ENCODE results near the gene CRHR1.

The CRHR1 gene

GRCh38 chr17:45801421-45801820, 17.3 kb downstream of the CRHR1 start:
- no peak for TF ChIP-seq CTCF (IDR thresholded peaks at IDR 0.05; ENCODE audit: low read depth, low read length, missing control alignments)
- H3K4me3 ChIP-seq (replicated peaks; ENCODE audit: low read depth, low read length), result no peak overlapping the region
- no peak for DNase-seq (ENCODE audit: extremely low read depth, low read depth)

GRCh38 chr17:45808845-45809244, 24.7 kb downstream of the CRHR1 start:
- TF ChIP-seq CTCF (IDR thresholded peaks at IDR 0.05; ENCODE audit: low read depth, low read length, missing control alignments), result no peak
- no peak overlapping the region for H3K4me3 ChIP-seq (replicated peaks; ENCODE audit: low read depth, low read length)
- no peak for DNase-seq (ENCODE audit: extremely low read depth, low read depth)

- TF ChIP-seq CTCF (IDR thresholded peaks at IDR 0.05; ENCODE audit: low read depth, low read length, missing control alignments), result no peak
Measured at GRCh38 chr17:45809499-45809898, 25.4 kb downstream of the CRHR1 start.

GRCh38 chr17:45812102-45812501, 28.0 kb downstream of the CRHR1 start:
- no peak for DNase-seq (ENCODE audit: extremely low read depth, low read depth)
- TF ChIP-seq CTCF (IDR thresholded peaks at IDR 0.05; ENCODE audit: low read depth, low read length, missing control alignments), result no peak
- no peak overlapping the region for H3K4me3 ChIP-seq (replicated peaks; ENCODE audit: low read depth, low read length)

More at GRCh38 chr17:45809499-45809898, 25.4 kb downstream of the CRHR1 start:
- H3K4me3 ChIP-seq (replicated peaks; ENCODE audit: low read depth, low read length), result no peak overlapping the region
- DNase-seq (ENCODE audit: extremely low read depth, low read depth), result no peak

- DNase-seq (ENCODE audit: extremely low read depth, low read depth), result no peak
- TF ChIP-seq CTCF (IDR thresholded peaks at IDR 0.05; ENCODE audit: low read depth, low read length, missing control alignments), result peak; percentile 28
- H3K4me3 ChIP-seq (replicated peaks; ENCODE audit: low read depth, low read length), result no peak overlapping the region
Measured at GRCh38 chr17:45813048-45813725, 29.1 kb downstream of the CRHR1 start.

GRCh38 chr17:45814622-45815606, 30.8 kb downstream of the CRHR1 start:
- DNase-seq (ENCODE audit: extremely low read depth, low read depth), result no peak
- H3K4me3 ChIP-seq (replicated peaks; ENCODE audit: low read depth, low read length), result no peak overlapping the region
- no peak for TF ChIP-seq CTCF (IDR thresholded peaks at IDR 0.05; ENCODE audit: low read depth, low read length, missing control alignments)
